HG03039 (cell line): ENCODE measurements around the gene TMEM239.
"Not testable (repeated sequence)": the region's sequence is repeated elsewhere in the genome, so short reads cannot be mapped to it uniquely, and the experiment has no call there.

ENCODE experiments used
- ATAC-seq: cut with Tn5 transposase; IDR thresholded peaks from one replicate; pipeline ENCODE4 v1.9.1; 2021; ENCODE audit warnings: mild to moderate bottlenecking, moderate library complexity; ENCODE audit not compliant: unreplicated experiment

The TMEM239 gene

DNA sequence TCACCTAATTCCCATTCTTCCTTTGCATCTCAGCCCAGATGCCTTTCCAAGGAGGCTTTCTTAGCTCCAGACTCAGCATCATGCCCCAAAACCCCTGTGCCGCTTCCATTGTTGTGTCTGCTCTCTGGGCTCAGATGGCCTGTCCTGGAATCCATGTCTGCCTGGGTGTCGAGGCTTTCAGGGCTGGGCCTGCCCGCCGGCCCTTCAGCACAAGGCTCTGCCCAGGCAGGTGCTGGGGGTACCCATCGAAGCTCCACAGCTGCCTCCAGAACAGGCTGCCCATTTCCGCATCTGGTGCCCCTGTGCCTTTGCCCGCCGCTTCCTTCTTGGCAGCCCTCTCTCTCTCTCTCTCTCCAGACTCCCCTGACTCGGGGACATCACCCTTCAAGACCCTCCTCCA lies 16.9 kb upstream of the TMEM239 start:
- ATAC-seq: no peak

DNA sequence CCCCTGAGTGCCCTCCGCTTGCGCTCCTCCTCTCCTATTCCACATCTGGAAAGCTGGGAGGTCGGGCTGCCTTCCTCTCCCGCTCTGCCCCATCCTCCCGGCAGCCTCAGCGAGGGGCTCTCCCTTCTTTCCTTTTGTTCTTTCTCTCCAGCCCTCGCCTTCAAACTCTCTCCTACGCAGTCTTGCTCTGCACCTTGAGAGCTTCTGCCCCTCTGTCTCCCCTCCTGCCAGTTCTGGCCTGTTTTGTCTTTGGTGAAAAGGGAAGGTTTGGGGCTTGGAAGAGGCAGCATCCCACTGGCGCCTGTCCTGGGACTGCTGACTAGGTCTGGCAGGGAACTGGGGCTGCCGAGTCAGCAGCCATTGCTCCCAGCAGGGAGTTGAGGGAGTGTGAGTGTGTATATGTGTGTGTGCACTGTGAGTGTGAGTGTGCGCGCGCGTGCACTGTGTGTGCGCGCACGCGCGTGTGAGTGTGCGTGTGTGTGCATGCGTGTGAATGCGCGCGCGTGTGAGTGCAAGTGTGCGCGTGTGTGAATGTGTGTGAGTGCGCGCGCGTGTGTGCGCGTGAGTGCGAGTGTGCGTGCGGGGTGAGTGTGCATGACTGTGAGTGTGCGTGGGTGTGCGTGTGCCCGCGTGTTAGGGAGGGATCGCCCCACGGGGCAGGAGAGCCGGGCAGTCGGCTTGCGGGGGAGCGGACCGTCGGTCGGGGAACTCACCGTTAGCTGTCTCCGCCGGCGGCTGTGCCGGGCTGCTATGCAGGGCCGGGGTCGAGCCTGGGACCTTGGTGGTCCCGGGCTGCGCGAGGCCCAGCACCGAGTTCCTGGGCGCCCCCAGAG lies 16.3 kb upstream of the TMEM239 start:
- ATAC-seq: no peak

DNA sequence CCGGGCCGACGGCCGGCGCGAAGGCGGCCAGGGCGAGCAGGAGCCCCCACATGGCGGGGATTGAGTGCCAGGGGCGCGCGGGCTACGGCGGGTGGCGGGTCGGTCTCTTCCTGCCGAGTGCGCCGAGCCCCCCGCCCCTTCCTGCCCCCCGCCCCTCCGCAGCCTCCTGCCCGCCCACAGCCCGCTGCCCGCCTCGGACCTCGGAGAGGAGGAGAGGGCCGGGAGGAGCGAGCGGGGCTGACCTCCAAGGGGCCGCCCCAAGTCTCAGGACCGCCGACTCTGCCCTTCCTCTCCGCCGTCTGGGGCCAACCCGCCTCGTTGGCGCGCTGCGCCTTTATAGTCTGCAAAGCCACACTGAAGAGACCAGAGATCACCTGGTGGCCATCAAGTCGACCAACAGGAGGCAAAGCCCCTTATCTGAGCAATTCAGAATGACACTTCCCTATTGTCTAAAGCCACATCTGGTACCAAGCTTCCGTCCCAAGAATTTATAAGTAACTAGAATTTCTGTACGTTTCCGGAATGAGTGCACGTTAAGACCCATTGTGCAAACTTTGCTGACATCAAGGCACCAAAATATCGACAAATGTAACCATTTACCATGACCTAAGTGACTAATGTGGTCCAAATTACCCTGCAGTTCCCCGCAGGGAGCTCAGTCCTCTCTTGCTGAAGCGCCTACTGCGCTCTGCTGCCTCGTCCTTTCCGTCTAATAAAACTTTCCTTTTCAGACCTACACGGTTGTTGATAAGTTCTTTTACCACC lies 15.5 kb upstream of the TMEM239 start, which contains the start of gene CPXM1:
Gene CPXM1 (minus strand): TSS at position 107 of the 765 bp plus-strand sequence. CDS start 55 bp downstream, at position 52.
- no peak for ATAC-seq

DNA sequence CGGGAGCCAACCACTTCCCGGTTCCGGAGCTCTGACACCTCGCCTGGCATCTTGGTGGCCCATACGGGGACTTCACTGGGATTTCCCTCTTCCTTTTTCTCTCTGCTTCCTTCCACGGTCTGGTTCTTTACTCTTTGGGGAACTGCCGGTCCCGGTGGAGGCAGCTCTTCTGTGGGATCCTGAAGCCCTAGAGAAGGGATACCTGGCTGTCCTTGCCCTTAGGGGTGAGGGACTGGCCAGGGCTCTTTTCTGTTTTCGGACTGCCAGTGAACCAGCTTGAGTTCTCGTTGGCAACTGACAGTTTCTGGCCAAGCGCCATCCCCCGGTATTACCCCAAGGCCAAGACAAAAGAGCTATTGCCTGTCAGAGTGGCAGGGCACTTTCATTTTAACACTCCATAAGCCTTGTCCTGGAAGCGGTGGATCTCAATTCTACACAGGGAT lies 14.9 kb upstream of the TMEM239 start:
- ATAC-seq: no peak

DNA sequence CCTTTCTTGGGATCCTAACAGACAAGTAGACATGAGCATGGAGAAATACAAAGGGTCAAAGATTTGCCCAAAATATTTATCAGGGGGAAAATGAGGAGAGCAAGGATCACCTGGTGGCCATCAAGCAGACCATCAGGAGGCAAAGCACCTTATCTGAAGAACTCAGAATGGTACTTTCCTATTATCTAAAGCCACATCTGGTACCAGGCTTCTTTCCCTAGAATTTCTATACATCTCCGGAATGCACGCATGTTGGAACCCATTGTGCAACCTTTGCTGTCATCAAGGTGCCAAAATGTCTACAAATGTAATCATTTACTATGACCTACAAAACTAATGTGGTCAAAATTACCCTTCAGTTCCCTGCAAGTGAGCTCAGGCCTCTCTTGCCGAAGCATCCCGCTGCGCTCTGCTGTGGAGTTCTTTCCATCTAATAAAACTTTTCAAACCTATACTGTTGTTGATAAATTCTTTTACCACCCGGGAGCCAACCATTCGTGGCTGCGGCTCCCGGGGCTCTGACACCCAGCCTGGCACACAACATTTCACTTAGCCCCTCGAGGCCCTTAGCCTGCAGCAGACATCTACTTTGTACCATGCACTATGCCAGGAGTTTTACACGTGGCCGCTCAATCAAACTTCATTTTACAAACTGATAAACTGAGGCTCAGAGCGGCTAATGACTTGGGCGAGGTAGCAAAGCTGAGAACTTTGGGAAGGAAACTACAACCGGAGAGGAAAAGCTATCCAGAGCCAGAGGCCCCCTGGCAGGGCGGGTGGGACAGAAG lies 11.9 kb upstream of the TMEM239 start:
- ATAC-seq: no peak

DNA sequence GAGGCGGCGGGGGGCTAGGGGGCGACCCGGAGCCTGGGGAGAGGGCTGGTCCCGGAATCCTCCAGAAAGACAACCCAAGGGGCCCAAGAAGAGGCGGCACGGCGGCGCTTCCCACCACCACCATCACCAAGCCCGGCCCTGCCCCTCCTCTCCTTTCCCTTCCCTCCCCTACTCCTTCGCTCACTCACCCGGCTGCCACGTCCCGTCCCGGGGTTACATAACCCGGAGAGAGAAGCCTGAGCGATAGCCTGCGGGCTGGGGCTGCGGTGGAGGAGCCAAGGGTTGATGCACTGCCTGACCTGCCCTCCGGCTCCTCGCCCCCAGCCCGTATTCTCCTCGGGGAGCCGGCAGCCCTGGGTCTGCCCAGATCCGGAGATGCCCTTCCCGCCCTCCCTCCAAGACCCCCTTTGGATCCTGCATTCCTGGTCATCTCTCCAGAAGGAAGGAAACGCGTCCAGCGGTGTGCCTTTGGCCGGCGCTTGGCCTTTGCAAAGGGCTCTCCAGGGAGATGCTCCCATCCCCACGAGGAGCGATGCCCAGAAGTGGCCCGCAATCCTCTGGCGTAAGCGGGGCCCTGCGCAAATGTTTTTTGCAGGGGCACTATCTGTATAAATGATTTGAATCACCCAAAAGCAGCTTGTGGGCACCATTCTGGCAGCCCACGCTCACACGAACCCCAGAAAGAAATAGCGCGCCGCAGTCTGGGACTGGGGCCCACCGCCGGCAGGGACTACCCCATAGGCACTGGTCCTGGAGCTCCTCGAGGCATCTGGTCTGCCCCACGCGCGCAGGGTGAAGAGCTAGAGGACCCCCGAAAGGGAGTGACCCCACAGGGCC lies 11.1 kb upstream of the TMEM239 start:
- ATAC-seq: no peak

DNA sequence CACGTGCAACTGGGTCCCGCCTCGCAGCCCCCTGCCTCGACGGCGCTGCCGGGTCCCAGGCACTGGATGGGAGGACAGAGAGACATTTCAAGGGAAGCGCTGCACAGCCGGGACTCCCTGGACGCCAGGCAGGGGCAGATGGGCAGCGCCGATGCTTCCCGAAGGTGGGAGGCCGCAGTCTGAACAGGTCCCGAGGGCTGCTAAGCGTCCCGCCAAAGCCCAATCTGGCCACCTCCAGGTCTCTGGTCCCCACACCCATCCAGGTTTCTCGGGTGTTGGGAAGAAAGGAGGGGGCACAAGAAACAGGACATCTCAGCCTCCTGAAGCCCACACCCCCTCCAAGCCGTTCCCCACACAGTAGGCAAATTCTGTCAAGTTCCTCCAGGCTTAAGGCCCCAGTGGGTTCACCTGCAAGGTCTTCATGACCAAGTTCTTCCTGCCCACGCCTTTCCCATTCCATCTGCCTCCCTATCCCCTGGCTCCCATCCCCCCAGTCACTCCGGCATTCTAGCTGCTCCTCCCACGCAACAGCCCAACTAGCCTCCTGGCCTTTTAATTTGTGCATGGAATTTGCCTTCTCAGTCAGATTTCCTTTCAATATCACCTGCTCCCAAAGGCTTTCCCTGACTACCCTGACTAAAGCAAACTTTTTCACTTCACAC lies 10.3 kb upstream of the TMEM239 start:
- no peak for ATAC-seq

DNA sequence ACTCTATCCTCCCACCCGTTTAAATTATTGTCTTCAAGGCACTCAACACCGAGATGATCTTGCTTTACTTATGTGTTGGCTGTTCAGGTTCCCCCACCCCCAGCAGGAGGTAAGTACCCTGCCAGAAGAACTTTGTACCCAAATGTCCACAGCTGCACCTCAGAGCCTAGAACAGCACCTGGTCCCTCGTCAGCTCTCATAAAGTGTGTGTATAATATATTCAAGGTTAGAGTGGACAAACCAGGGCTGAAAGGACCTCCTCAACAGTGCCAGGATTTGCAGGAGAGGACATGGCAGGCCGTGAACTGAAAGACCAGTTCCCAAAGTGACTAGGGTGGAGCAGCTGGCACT lies 9.8 kb upstream of the TMEM239 start:
- no peak for ATAC-seq

DNA sequence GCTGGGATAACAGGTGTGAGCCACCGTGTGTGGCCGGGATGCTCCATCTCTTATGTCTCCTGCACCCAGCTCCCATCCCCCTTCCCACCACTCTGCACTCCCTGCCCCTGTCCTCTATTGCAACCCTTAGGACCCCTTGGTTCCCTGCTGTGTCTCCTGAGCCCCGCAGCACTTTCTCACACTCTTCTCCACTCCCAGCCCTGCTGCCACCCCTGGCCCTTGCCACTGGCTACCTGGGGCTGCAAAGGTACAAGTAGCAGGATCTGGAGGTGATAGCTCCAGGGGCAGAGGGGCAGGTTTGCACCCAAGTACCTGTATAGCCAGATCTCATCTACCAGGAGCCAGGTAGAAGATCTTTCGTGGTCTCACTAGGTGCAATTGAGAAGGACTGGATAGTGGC lies 9.1 kb upstream of the TMEM239 start:
- ATAC-seq: no peak

DNA sequence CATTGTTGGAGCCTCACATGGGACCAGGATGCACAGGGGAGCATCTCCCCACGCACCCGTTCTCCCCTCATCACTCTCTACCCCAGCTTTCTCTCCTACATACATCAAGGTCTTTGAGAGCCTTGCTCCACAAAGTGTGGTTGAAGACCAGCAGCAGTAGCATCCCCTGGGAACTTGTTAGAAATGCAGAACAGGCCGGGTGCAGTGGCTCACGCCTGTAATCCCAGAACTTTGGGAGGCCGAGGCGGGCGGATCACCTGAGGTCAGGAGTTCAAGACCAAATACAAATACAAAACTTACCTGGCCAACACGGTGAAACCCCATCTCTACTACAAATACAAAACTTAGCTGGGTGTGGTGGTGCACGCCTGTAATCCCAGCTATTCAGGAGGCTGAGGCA lies 8.2 kb upstream of the TMEM239 start:
- not testable (repeated sequence) for ATAC-seq

DNA sequence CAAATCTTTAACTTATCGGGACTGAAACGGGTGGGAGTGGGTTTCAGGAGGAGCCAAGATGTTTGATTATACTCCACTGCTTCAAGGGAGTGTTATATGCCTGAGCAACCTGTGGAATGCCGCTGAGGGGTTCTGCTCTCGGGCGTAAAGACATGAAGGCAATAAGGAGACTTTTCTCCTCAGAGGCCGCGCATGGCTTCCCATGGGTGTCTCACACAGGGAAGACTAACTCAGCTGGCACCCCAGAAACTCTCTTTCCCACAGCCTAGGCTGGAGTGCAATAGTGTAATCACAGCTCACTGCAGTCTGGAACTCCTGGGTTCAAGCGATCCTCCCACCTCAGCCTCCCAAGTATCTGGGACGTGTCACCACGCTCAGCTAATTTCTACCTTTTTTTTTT lies 6.5 kb upstream of the TMEM239 start:
- no peak for ATAC-seq

DNA sequence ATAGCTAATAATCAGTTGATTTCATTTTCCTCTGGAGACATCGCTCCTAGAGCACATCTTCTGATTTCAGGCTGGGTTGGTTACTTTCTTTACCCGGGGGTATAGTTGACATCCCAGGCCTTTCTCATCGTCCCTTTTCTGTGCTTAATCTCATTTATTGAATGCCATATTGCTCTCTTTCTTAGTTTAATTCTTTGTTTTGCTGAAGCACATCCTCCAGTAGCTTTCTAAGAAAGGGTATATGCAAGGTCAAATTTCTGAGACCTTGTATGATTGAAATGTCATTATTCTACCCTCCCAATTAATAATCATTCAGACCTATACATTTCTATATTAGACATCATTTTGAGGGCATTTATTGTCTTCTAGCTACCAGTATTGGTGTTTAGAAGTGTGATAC lies 4.0 kb upstream of the TMEM239 start:
- ATAC-seq: no peak

DNA sequence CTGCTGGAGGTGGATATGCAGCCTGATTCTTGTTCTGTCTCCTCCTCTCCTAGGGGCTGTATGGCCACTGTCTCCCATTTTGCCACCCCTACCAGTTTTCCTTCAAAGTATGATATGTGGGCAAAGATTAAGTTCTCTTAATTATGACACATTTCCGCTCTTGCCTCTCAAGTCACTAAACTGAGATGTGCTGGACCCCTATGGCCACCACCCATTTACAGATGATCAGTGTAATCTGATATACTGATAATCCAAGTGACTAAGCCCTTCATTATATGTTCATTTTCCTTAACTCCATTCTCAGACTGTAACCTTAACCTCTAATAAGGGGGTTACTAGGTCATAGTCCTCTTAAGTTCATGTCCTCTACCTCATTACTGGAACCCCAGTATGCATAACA lies 2.1 kb upstream of the TMEM239 start:
- no peak for ATAC-seq

DNA sequence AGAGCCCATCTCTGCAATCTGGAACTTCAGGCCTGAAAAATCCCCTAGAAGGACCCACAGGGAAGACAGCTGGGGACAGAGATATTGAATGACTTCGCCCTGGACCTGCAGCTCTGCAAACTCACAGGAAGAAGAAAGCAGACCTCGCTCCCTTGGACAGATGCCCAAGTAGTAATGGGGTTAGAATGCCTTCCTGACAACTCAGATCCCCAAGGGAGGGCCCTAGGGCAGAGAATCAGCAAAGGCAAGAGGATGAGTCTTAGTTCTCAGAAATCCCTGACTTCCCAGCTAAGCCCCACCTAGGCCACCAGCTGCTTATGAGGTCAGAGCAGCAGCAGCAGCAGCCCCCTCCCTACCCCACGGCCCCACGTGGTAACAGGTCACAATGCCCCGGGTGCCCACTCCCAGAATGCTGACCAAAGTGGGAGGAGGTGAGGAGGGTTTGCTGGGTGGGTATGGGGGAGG lies 1.5 kb upstream of the TMEM239 start, which contains the start of gene C20orf141:
Gene C20orf141 (plus strand): TSS at position 401 of the 465 bp plus-strand sequence. CDS start 198 bp downstream, outside the sequence.
- no peak for ATAC-seq

DNA sequence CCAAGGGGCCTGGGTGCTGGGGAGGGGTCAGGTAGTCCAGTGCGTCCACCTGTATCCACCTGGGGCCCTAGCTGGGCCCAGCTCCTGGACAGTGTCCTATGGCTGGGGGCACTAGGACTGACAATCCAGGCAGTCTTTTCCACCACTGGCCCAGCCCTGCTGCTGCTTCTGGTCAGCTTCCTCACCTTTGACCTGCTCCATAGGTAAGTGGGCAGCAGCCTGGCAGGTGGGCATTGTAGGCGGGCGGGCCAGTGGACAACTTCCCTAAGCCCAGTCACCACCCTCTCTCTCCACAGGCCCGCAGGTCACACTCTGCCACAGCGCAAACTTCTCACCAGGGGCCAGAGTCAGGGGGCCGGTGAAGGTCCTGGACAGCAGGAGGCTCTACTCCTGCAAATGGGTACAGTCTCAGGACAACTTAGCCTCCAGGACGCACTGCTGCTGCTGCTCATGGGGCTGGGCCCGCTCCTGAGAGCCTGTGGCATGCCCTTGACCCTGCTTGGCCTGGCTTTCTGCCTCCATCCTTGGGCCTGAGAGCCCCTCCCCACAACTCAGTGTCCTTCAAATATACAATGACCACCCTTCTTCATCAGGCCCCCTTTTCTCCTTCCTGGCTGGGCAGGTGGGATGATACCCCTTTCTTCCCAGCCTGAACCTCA lies 793 bp upstream of the TMEM239 start:
- no peak for ATAC-seq

DNA sequence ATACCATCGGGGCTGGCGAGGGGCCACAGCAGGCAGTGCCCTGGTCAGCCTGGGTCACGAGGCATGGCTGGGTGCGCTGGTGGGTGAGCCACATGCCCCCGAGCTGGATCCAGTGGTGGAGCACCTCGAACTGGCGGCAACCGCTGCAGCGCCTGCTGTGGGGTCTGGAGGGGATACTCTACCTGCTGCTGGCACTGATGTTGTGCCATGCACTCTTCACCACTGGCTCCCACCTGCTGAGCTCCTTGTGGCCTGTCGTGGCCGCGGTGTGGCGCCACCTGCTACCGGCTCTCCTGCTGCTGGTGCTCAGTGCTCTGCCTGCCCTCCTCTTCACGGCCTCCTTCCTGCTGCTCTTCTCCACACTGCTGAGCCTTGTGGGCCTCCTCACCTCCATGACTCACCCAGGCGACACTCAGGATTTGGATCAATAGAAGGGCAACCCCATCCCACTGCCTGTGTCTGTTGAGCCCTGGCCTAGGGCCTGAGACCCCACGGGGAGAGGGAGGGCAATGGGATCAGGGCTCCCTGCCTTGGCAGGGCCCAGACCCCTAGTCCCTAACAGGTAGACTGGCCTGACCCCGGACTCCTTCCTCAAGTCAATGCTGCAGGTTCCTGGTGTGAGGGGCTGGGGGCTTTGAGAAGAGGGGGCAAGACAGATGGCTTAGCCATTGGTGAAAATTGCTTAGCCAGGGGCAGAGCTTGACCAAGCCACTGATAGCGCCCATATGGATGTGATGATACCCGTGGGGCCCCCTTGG lies 598 bp downstream of the TMEM239 start:
- ATAC-seq: no peak

DNA sequence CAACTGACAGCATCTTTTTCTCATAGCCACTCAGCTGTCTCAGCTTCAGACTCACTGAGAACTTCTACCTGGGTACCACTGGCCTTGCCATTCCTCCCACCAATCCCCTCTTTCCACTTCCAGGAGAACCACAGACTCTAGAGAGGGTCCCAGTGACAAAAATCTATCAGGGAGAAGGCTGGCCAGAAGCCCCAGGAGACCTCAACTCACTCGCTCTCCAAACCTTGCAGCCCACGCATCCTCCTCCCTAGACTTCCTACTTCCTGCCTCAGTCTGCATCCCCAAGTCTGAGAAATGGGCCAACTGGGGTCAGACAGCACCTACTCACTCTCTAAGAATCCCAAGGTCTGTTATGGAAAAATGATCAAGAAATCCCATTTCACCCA lies 1.2 kb downstream of the TMEM239 start:
- ATAC-seq: no peak

DNA sequence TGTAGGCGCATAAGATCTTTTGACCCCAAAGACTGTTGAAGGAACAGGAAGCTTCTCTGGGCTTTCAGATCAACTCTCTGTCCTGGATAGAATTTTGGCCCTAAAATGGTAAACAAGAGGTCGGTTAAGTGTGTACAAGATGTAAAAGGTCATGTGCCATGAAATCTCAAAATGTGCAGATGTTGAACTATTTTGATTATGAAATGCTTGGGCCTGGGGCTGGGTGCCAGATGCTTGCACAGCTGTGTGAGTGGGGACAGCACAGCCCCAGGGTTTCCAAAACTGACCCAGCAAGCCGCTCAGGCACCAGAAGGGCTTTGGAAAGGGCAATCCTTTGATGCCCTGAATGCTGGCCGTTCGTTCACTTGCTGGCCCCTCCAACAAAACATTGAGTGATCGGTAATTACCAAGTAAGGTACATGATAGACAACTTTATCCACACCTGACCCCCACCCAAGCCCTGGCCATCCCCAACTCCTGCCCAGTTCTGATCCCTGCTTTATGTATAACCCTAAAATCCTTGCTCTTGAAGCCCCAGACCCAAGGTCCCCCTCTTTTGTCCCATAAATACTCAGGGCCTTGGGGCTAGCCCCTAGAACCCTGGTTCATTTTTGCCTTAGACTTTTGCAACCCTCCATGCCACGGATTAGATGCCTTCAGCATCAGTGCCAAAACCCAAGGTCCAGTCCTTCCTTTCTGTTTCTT lies 1.9 kb downstream of the TMEM239 start:
- ATAC-seq: no peak
